GM23338 (cell line): ENCODE measurements around the gene ZNF80. TPM values are rescaled to one million over a fixed set of nuclear protein-coding genes. Genes with fewer than 3 reads are reported as not detected.
A peak's percentile ranks its signal among the peaks of the same experiment; 100 is the strongest.

Experiments used
- ATAC-seq: fragments of 200-7000 bp; cut with Tn5 transposase; 3 replicates; pipeline ENCODE4 v1.9.1; 2020
- DNase-seq: peaks from one replicate; pipeline ENCODE4 v3.0.0-alpha.2; 2015; ENCODE audit warnings: low spot score
- H2AFZ ChIP-seq: fragments of 200-600 bp; sonication (generic); 2 replicates; pipeline ENCODE4 v1.8.0; 2016; ENCODE audit warnings: antibody characterized with exemption, mild to moderate bottlenecking, moderate library complexity
- H3F3A ChIP-seq: fragments of 200-600 bp; sonication (generic); replicated peaks from 2 replicates; pipeline ENCODE4 v1.8.0; 2017; ENCODE audit warnings: antibody characterized with exemption, mixed run types, low read depth
- H3K27ac ChIP-seq: fragments of 200-600 bp; sonication (generic); 2 replicates; pipeline ENCODE4 v1.6.1; 2016; ENCODE audit warnings: low read depth
- H3K27me3 ChIP-seq: fragments of 200-600 bp; sonication (generic); 2 replicates; pipeline ENCODE4 v1.8.0; 2016; ENCODE audit warnings: mild to moderate bottlenecking, mixed run types, moderate library complexity; ENCODE audit not compliant: insufficient read depth
- H3K36me3 ChIP-seq: fragments of 200-600 bp; sonication (generic); 2 replicates; pipeline ENCODE4 v1.8.0; 2016; ENCODE audit warnings: mild to moderate bottlenecking; ENCODE audit not compliant: insufficient read depth
- H3K4me1 ChIP-seq: fragments of 200-600 bp; sonication (generic); 2 replicates; pipeline ENCODE4 v1.8.0; 2016; ENCODE audit warnings: mild to moderate bottlenecking, moderate library complexity; ENCODE audit not compliant: insufficient read depth
- H3K4me2 ChIP-seq: fragments of 200-600 bp; sonication (generic); 2 replicates; pipeline ENCODE4 v1.7.1; 2017; ENCODE audit warnings: mixed run types
- H3K4me3 ChIP-seq: fragments of 200-600 bp; sonication (generic); 2 replicates; pipeline ENCODE4 v1.6.1; 2016; ENCODE audit warnings: mixed run types
- H3K79me2 ChIP-seq: fragments of 200-600 bp; sonication (generic); replicated peaks from 2 replicates; pipeline ENCODE4 v1.8.0; 2017; ENCODE audit warnings: mild to moderate bottlenecking; ENCODE audit not compliant: insufficient read depth
- H3K9me2 ChIP-seq: fragments of 200-600 bp; sonication (generic); 2 replicates; pipeline ENCODE4 v1.8.0; 2017; ENCODE audit not compliant: insufficient read depth
- H4K20me1 ChIP-seq: fragments of 200-600 bp; sonication (generic); replicated peaks from 2 replicates; pipeline ENCODE4 v1.8.0; 2017; ENCODE audit warnings: mild to moderate bottlenecking; ENCODE audit not compliant: insufficient read depth
- H3K27ac Mint-ChIP-seq: 2 replicates; pipeline ENCODE4 v1.8.0; 2020; ENCODE audit warnings: inconsistent platforms, mild to moderate bottlenecking, moderate library complexity, mixed read lengths
- H3K27me3 Mint-ChIP-seq: 3 replicates; pipeline ENCODE4 v1.8.0; 2022; ENCODE audit warnings: low read depth, mild to moderate bottlenecking, moderate library complexity, mixed read lengths, inconsistent platforms; ENCODE audit not compliant: insufficient read depth, poor library complexity
- H3K36me3 Mint-ChIP-seq: 3 replicates; pipeline ENCODE4 v1.8.0; 2021; ENCODE audit warnings: low read depth, mild to moderate bottlenecking, inconsistent platforms, moderate library complexity, mixed read lengths
- H3K4me1 Mint-ChIP-seq: 3 replicates; pipeline ENCODE4 v1.8.0; 2020; ENCODE audit warnings: mild to moderate bottlenecking, inconsistent platforms, mixed read lengths
- H3K4me3 Mint-ChIP-seq: 3 replicates; pipeline ENCODE4 v1.8.0; 2021; ENCODE audit warnings: moderate library complexity, mild to moderate bottlenecking, inconsistent platforms, mixed read lengths
- H3K9me3 Mint-ChIP-seq: 3 replicates; pipeline ENCODE4 v1.8.0; 2020; ENCODE audit warnings: moderate library complexity, mild to moderate bottlenecking, inconsistent platforms, mixed read lengths
- CREB1 ChIP-seq: fragments of 250-450 bp; sonication (Bioruptor Pico); IDR thresholded peaks from 2 replicates; pipeline ENCODE4 v1.5.0; 2020; ENCODE audit warnings: low read depth, mild to moderate bottlenecking, moderate library complexity
- EZH2 ChIP-seq: fragments of 200-600 bp; sonication (generic); IDR thresholded peaks from one replicate; pipeline ENCODE4 v1.8.0; 2017; ENCODE audit warnings: antibody characterized with exemption, mild to moderate bottlenecking, low read depth; ENCODE audit not compliant: unreplicated experiment
- EZH2phosphoT487 ChIP-seq: fragments of 200-600 bp; sonication (generic); IDR thresholded peaks from one replicate; pipeline ENCODE4 v1.8.1; 2018; ENCODE audit warnings: antibody characterized with exemption; ENCODE audit not compliant: unreplicated experiment
- JUNB ChIP-seq: IDR thresholded peaks from one replicate; pipeline ENCODE4 v1.6.1; 2016; ENCODE audit warnings: antibody characterized with exemption; ENCODE audit not compliant: unreplicated experiment
- NANOG ChIP-seq: IDR thresholded peaks from 2 replicates; pipeline ENCODE4 v1.6.1; 2016; ENCODE audit warnings: antibody characterized with exemption, borderline replicate concordance
- POLR2AphosphoS5 ChIP-seq: IDR thresholded peaks from 2 replicates; pipeline ENCODE4 v1.6.1; 2016; ENCODE audit warnings: antibody characterized with exemption, low read depth
- STAT1 ChIP-seq: IDR thresholded peaks from one replicate; pipeline ENCODE4 v1.6.1; 2016; ENCODE audit warnings: antibody characterized with exemption; ENCODE audit not compliant: unreplicated experiment
- ZNF114 ChIP-seq: fragments of 250-450 bp; sonication (Bioruptor Pico); IDR thresholded peaks from 2 replicates; pipeline ENCODE4 v1.5.0; 2020; ENCODE audit warnings: mild to moderate bottlenecking, moderate library complexity
- ZNF331 ChIP-seq: fragments of 250-450 bp; sonication (Bioruptor Pico); IDR thresholded peaks from 2 replicates; pipeline ENCODE4 v1.5.0; 2020; ENCODE audit warnings: low read depth, mild to moderate bottlenecking, moderate library complexity
- polyA plus RNA-seq: library from polyadenylated mRNA; unstranded; fragments of >200 nt; fragmentation: Nextera tagmentation; extraction: Ambion mirVana; gene quantifications from 2 replicates; pipeline ENCODE4 v1.2.1, GENCODE V29; 2016
- total RNA-seq: library from RNA; depleted of rRNA; stranded (reverse); fragments of >200 nt; shearing (Covaris generic); gene quantifications from 2 replicates; pipeline ENCODE4 v1.2.3, GENCODE V29; 2014
- TF ChIP-seq, protein P1 (sequence below): IDR thresholded peaks from one replicate; pipeline ENCODE4 v1.6.1; 2018; ENCODE audit warnings: antibody characterized with exemption; ENCODE audit not compliant: unreplicated experiment
- TF ChIP-seq, protein P2 (sequence below): IDR thresholded peaks from 2 replicates; pipeline ENCODE4 v1.6.1; 2016; ENCODE audit warnings: antibody characterized with exemption
- TF ChIP-seq, protein P3 (sequence below), 2 experiments: fragments of 200-600 bp in 1 of 2; sonication (generic) in 1 of 2; conservative IDR thresholded peaks; 2 replicates each; pipeline versions ENCODE4 v1.5.1 to v1.6.1; 2016 to 2017; ENCODE audit warnings: antibody characterized with exemption in 2 of 2, low read depth in 2 of 2, mild to moderate bottlenecking in 2 of 2, moderate library complexity in 1 of 2
- TF ChIP-seq, protein P4 (sequence below): fragments of 250-450 bp; sonication (Bioruptor Pico); IDR thresholded peaks from 2 replicates; pipeline ENCODE4 v1.5.0; 2020; ENCODE audit warnings: mild to moderate bottlenecking, moderate library complexity

ZNF80 gene
- total and polyA plus RNA-seq, 2 experiments from 2014 or later, result not detected

DNA sequence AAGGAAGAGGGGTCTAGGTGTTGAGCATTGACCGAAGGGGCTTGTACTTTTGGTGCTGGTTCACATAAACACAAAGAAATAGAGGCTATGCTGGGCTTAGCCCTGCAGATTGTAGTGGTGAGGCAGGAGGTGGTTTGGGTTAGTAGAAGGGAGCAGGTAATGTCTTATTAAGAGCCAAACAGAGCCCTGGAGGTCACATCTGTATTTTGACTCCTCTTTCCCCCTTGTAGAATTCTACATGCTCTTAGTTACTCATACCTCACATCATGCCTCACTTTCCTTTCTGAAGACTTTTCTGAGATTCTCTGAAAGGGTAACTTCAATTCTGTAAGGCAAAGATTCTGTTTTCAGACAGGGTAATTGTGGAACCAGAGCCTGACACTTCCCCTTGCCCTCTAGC lies 16.1 kb upstream of the ZNF80 start:
- no peak for TF ChIP-seq POLR2AphosphoS5
- TF ChIP-seq JUNB, result no peak
- no peak for TF ChIP-seq NANOG
- no peak for TF ChIP-seq ZNF114 (CRISPR knock-in tag)
- TF ChIP-seq, protein P1, sequence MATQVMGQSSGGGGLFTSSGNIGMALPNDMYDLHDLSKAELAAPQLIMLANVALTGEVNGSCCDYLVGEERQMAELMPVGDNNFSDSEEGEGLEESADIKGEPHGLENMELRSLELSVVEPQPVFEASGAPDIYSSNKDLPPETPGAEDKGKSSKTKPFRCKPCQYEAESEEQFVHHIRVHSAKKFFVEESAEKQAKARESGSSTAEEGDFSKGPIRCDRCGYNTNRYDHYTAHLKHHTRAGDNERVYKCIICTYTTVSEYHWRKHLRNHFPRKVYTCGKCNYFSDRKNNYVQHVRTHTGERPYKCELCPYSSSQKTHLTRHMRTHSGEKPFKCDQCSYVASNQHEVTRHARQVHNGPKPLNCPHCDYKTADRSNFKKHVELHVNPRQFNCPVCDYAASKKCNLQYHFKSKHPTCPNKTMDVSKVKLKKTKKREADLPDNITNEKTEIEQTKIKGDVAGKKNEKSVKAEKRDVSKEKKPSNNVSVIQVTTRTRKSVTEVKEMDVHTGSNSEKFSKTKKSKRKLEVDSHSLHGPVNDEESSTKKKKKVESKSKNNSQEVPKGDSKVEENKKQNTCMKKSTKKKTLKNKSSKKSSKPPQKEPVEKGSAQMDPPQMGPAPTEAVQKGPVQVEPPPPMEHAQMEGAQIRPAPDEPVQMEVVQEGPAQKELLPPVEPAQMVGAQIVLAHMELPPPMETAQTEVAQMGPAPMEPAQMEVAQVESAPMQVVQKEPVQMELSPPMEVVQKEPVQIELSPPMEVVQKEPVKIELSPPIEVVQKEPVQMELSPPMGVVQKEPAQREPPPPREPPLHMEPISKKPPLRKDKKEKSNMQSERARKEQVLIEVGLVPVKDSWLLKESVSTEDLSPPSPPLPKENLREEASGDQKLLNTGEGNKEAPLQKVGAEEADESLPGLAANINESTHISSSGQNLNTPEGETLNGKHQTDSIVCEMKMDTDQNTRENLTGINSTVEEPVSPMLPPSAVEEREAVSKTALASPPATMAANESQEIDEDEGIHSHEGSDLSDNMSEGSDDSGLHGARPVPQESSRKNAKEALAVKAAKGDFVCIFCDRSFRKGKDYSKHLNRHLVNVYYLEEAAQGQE, result no peak
- TF ChIP-seq EZH2phosphoT487, result no peak
- TF ChIP-seq, protein P2, sequence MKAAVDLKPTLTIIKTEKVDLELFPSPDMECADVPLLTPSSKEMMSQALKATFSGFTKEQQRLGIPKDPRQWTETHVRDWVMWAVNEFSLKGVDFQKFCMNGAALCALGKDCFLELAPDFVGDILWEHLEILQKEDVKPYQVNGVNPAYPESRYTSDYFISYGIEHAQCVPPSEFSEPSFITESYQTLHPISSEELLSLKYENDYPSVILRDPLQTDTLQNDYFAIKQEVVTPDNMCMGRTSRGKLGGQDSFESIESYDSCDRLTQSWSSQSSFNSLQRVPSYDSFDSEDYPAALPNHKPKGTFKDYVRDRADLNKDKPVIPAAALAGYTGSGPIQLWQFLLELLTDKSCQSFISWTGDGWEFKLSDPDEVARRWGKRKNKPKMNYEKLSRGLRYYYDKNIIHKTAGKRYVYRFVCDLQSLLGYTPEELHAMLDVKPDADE, result no peak
- TF ChIP-seq, protein P3, sequence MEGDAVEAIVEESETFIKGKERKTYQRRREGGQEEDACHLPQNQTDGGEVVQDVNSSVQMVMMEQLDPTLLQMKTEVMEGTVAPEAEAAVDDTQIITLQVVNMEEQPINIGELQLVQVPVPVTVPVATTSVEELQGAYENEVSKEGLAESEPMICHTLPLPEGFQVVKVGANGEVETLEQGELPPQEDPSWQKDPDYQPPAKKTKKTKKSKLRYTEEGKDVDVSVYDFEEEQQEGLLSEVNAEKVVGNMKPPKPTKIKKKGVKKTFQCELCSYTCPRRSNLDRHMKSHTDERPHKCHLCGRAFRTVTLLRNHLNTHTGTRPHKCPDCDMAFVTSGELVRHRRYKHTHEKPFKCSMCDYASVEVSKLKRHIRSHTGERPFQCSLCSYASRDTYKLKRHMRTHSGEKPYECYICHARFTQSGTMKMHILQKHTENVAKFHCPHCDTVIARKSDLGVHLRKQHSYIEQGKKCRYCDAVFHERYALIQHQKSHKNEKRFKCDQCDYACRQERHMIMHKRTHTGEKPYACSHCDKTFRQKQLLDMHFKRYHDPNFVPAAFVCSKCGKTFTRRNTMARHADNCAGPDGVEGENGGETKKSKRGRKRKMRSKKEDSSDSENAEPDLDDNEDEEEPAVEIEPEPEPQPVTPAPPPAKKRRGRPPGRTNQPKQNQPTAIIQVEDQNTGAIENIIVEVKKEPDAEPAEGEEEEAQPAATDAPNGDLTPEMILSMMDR (conservative IDR thresholded peaks at IDR 0.05; ENCODE audit: low read depth in 2 of 2), result no peak
- TF ChIP-seq CREB1 (CRISPR knock-in tag), result no peak
- TF ChIP-seq EZH2, result no peak
- TF ChIP-seq ZNF331 (CRISPR knock-in tag), result no peak
- TF ChIP-seq, protein P4, sequence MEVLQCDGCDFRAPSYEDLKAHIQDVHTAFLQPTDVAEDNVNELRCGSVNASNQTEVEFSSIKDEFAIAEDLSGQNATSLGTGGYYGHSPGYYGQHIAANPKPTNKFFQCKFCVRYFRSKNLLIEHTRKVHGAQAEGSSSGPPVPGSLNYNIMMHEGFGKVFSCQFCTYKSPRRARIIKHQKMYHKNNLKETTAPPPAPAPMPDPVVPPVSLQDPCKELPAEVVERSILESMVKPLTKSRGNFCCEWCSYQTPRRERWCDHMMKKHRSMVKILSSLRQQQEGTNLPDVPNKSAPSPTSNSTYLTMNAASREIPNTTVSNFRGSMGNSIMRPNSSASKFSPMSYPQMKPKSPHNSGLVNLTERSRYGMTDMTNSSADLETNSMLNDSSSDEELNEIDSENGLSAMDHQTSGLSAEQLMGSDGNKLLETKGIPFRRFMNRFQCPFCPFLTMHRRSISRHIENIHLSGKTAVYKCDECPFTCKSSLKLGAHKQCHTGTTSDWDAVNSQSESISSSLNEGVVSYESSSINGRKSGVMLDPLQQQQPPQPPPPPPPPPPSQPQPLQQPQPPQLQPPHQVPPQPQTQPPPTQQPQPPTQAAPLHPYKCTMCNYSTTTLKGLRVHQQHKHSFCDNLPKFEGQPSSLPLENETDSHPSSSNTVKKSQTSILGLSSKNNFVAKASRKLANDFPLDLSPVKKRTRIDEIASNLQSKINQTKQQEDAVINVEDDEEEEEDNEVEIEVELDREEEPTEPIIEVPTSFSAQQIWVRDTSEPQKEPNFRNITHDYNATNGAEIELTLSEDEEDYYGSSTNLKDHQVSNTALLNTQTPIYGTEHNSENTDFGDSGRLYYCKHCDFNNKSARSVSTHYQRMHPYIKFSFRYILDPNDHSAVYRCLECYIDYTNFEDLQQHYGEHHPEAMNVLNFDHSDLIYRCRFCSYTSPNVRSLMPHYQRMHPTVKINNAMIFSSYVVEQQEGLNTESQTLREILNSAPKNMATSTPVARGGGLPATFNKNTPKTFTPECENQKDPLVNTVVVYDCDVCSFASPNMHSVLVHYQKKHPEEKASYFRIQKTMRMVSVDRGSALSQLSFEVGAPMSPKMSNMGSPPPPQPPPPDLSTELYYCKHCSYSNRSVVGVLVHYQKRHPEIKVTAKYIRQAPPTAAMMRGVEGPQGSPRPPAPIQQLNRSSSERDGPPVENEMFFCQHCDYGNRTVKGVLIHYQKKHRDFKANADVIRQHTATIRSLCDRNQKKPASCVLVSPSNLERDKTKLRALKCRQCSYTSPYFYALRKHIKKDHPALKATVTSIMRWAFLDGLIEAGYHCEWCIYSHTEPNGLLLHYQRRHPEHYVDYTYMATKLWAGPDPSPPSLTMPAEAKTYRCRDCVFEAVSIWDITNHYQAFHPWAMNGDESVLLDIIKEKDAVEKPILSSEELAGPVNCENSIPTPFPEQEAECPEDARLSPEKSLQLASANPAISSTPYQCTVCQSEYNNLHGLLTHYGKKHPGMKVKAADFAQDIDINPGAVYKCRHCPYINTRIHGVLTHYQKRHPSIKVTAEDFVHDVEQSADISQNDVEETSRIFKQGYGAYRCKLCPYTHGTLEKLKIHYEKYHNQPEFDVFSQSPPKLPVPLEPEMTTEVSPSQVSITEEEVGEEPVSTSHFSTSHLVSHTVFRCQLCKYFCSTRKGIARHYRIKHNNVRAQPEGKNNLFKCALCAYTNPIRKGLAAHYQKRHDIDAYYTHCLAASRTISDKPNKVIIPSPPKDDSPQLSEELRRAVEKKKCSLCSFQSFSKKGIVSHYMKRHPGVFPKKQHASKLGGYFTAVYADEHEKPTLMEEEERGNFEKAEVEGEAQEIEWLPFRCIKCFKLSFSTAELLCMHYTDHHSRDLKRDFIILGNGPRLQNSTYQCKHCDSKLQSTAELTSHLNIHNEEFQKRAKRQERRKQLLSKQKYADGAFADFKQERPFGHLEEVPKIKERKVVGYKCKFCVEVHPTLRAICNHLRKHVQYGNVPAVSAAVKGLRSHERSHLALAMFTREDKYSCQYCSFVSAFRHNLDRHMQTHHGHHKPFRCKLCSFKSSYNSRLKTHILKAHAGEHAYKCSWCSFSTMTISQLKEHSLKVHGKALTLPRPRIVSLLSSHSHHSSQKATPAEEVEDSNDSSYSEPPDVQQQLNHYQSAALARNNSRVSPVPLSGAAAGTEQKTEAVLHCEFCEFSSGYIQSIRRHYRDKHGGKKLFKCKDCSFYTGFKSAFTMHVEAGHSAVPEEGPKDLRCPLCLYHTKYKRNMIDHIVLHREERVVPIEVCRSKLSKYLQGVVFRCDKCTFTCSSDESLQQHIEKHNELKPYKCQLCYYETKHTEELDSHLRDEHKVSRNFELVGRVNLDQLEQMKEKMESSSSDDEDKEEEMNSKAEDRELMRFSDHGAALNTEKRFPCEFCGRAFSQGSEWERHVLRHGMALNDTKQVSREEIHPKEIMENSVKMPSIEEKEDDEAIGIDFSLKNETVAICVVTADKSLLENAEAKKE (CRISPR knock-in tag), result no peak
- no peak for TF ChIP-seq STAT1
- Histone ChIP-seq H2AFZ (peak overlapping the region; percentile 72; the same call in 1 of the 2 replicates), H3K79me2 (no peaks in the 10 kb centered on the region), H3K27ac (no peak overlapping the region), H3K4me2 (no peak overlapping the region), H3K27me3 (no peaks in the 10 kb centered on the region), H3K4me1 (no peaks in the 10 kb centered on the region), H3K36me3 (no peaks in the 10 kb centered on the region), H3K4me3 (no peak overlapping the region), H3F3A (no peaks in the 10 kb centered on the region), H4K20me1 (no peaks in the 10 kb centered on the region), H3K9me2 (peaks cover 7% of the 10 kb centered on the region; the same call in 1 of the 2 replicates)
- DNase-seq (no peak), ATAC-seq (no peak)
- H3K36me3 Mint-ChIP-seq, result peaks cover 2% of the 10 kb centered on the region; the same call in 2 of the 3 replicates
- H3K9me3 Mint-ChIP-seq, result peaks cover 14% of the 10 kb centered on the region
- no peaks in the 10 kb centered on the region for H3K4me1 Mint-ChIP-seq
- H3K4me3 Mint-ChIP-seq, result no peak overlapping the region
- H3K27ac Mint-ChIP-seq, result no peak overlapping the region
- peaks cover 2% of the 10 kb centered on the region for H3K27me3 Mint-ChIP-seq
